Gastrocnemius medialis (tissue), 4 donors: ENCODE measurements around the gene PLSCR3. TPM values are rescaled to one million over a fixed set of nuclear protein-coding genes. Genes with fewer than 3 reads are reported as not detected.

ENCODE experiments used
- ATAC-seq, 2 donors: fragments of 150-250 bp; one replicate each; pipeline ENCODE4 v1.9.1; 2016
- DNase-seq, 2 donors: peaks; one replicate each; pipeline ENCODE4 v3.0.0-alpha.2; 2019
- H3K27ac ChIP-seq, 4 donors: fragments of 200-600 bp; sonication (generic); 1 replicate in 1 of 4; 2 replicates in 3 of 4; pipeline ENCODE4 v1.5.1; 2016 to 2018; ENCODE audit warnings: mild to moderate bottlenecking in 2 of 4, moderate library complexity in 1 of 4
- H3K27me3 ChIP-seq, 3 donors: fragments of 200-600 bp; sonication (generic) in 2 of 3; 1 replicate in 1 of 3; 2 replicates in 2 of 3; pipeline versions ENCODE4 v1.5.1 to v1.6.0; 2016 to 2019; ENCODE audit warnings: mild to moderate bottlenecking in 1 of 3, moderate library complexity in 1 of 3
- H3K36me3 ChIP-seq, 2 donors: fragments of 200-600 bp; sonication (generic) in 1 of 2; one replicate each; pipeline ENCODE4 v1.5.1; 2017 to 2018
- H3K4me1 ChIP-seq, 2 donors: fragments of 200-600 bp; sonication (generic) in 1 of 2; one replicate each; pipeline ENCODE4 v1.5.1; 2016 to 2017; ENCODE audit warnings: mild to moderate bottlenecking in 2 of 2
- H3K4me3 ChIP-seq, 4 donors: fragments of 200-600 bp; sonication (generic) in 3 of 4; 1 replicate in 1 of 4; 2 replicates in 3 of 4; pipeline ENCODE4 v1.5.1; 2016 to 2019; ENCODE audit warnings: mild to moderate bottlenecking in 2 of 4
- H3K9me3 ChIP-seq, 3 donors: fragments of 200-600 bp; sonication (generic) in 2 of 3; 1 replicate in 1 of 3; 2 replicates in 2 of 3; pipeline ENCODE4 v1.5.1; 2016 to 2019
- CTCF ChIP-seq, 5 experiments: fragments of 450-650 bp in 3 of 5; fragments of 200-600 bp in 2 of 5; sonication (generic) in 2 of 5; IDR thresholded peaks in 4 of 5; conservative IDR thresholded peaks in 1 of 5; 1 replicate in 4 of 5; 2 replicates in 1 of 5; pipeline ENCODE4 v1.5.1; 2016 to 2019; ENCODE audit warnings: antibody characterized with exemption in 5 of 5, mild to moderate bottlenecking in 3 of 5, moderate library complexity in 3 of 5
- POLR2A ChIP-seq, 2 donors: fragments of 450-650 bp; IDR thresholded peaks; one replicate each; pipeline ENCODE4 v1.6.1; 2017; ENCODE audit warnings: antibody characterized with exemption in 2 of 2, mild to moderate bottlenecking in 2 of 2, moderate library complexity in 2 of 2
- in situ Hi-C, 4 donors: fragments of 200-750 bp; cut with MboI; loops; one replicate each; pipeline versions ENCODE4 v1.15.0 to v1.8.0; 2017; ENCODE audit warnings: low sequenced_read_pairs in 4 of 4
- intact Hi-C: fragments of 100-400 bp; cut with DNase I; formaldehyde crosslinking; loops from one replicate; pipeline ENCODE4 v1.15.1; 2023; ENCODE audit warnings: low total_unique reads
- total RNA-seq, 4 donors: library from RNA; depleted of rRNA; stranded (reverse); fragments of >200 nt; gene quantifications; one replicate each; pipeline versions ENCODE4 v1.1.0 to v1.2.3, GENCODE V29; 2016

PLSCR3 gene
- total RNA-seq, 4 donors from 2014 or later = 8.9 to 20.3 (median 14.4) TPM

DNA sequence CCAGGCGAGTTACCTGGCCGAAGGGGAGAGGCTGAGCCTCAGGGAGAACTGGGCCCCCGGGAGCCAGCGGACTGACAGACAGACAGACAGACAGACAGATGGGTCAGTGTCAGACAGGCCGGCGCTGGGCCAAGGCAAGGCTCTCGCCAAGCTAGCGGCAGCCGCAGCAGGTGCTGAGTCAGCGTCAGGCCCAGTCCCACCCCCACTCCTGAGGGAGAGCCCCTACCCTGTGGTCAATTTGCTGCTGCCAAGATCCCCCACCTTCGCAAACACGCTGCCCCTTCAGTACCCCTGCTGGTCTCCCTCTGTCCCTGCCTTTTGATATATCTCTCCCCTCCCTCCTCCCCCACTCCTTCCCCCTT lies 46.5 kb upstream of the PLSCR3 start:
- H3K4me1 ChIP-seq = peaks cover 42 to 67% of the 10 kb centered on the region in 2 donors
- DNase-seq = peak; percentile 59 to 85
- no peaks in the 10 kb centered on the region for H3K9me3 ChIP-seq
- no peaks in the 10 kb centered on the region for H3K36me3 ChIP-seq
- peak in 1 of 2 donors; percentile 11 for ATAC-seq
- H3K4me3 ChIP-seq = peak overlapping the region; percentile 55 to 82 (median 62)
- intact Hi-C loops (no loop called here), in situ Hi-C loops (loop anchor here in 2 of 4 donors (5.0 to 25.0 kb wide), 2 partner anchors 36 to 121 kb away; partner anchors contain the start of genes SENP3 (in 1 of the 2), TNFSF13 (in 1 of the 2) and ZBTB4 (in 1 of the 2))
- TF ChIP-seq CTCF (IDR thresholded peaks at IDR 0.05 in 4 of 5, conservative IDR thresholded peaks at IDR 0.05 in 1 of 5) (no peak), POLR2A (IDR thresholded peaks at IDR 0.05) (peak in 1 of 2 donors; percentile 31)
- peaks cover 0 to 4% (median 0%) of the 10 kb centered on the region in 3 donors for H3K27me3 ChIP-seq
- H3K27ac ChIP-seq = peak overlapping the region; percentile 44 to 100 (median 88)

GRCh38 chr17:7440113-7440833 lies 45.9 kb upstream of the PLSCR3 start:
- intact Hi-C loops (no loop called here), in situ Hi-C loops (loop anchor here in 2 of 4 donors (5.0 to 25.0 kb wide), 2 partner anchors 37 to 122 kb away; partner anchors contain the start of genes SENP3 (in 1 of the 2), TNFSF13 (in 1 of the 2) and ZBTB4 (in 1 of the 2))
- ATAC-seq (peak in 1 of 2 donors; percentile 7), DNase-seq (peak; percentile 61 to 77)
- peak overlapping the region; percentile 55 to 82 (median 62) for H3K4me3 ChIP-seq
- peak overlapping the region; percentile 44 to 100 (median 88) for H3K27ac ChIP-seq
- H3K36me3 ChIP-seq = no peaks in the 10 kb centered on the region
- peaks cover 0 to 4% (median 0%) of the 10 kb centered on the region in 3 donors for H3K27me3 ChIP-seq
- peaks cover 48 to 72% of the 10 kb centered on the region in 2 donors for H3K4me1 ChIP-seq
- no peaks in the 10 kb centered on the region for H3K9me3 ChIP-seq
- TF ChIP-seq POLR2A (IDR thresholded peaks at IDR 0.05) (no peak), CTCF (IDR thresholded peaks at IDR 0.05 in 4 of 5, conservative IDR thresholded peaks at IDR 0.05 in 1 of 5) (no peak)

GRCh38 chr17:7439462-7440112 lies 45.3 kb upstream of the PLSCR3 start, which contains the start of gene FGF11:
Gene FGF11, plus strand, starts transcription at chr17:7439512. Its CDS starts 109 bp downstream, at chr17:7439621.
- Histone ChIP-seq H3K27me3 (peaks cover 0 to 4% (median 0%) of the 10 kb centered on the region in 3 donors), H3K4me3 (peak within 1 kb of the TSS; percentile 55 to 82 (median 62)), H3K36me3 (no peaks in the 10 kb centered on the region), H3K4me1 (peaks cover 47 to 73% of the 10 kb centered on the region in 2 donors), H3K9me3 (no peaks in the 10 kb centered on the region), H3K27ac (peak within 1 kb of the TSS; percentile 44 to 100 (median 88))
- intact Hi-C loops (no loop called here), in situ Hi-C loops (loop anchor here in 3 of 4 donors (5.0 to 25.0 kb wide), 3 partner anchors 38 to 123 kb away; partner anchors contain the start of genes SENP3 (in 1 of the 3), TNFSF13 (in 1 of the 3) and ZBTB4 (in 1 of the 3))
- no peak for TF ChIP-seq CTCF (IDR thresholded peaks at IDR 0.05 in 4 of 5, conservative IDR thresholded peaks at IDR 0.05 in 1 of 5)
- no peak for TF ChIP-seq POLR2A (IDR thresholded peaks at IDR 0.05)
- no peak for ATAC-seq
- DNase-seq = no peak

DNA sequence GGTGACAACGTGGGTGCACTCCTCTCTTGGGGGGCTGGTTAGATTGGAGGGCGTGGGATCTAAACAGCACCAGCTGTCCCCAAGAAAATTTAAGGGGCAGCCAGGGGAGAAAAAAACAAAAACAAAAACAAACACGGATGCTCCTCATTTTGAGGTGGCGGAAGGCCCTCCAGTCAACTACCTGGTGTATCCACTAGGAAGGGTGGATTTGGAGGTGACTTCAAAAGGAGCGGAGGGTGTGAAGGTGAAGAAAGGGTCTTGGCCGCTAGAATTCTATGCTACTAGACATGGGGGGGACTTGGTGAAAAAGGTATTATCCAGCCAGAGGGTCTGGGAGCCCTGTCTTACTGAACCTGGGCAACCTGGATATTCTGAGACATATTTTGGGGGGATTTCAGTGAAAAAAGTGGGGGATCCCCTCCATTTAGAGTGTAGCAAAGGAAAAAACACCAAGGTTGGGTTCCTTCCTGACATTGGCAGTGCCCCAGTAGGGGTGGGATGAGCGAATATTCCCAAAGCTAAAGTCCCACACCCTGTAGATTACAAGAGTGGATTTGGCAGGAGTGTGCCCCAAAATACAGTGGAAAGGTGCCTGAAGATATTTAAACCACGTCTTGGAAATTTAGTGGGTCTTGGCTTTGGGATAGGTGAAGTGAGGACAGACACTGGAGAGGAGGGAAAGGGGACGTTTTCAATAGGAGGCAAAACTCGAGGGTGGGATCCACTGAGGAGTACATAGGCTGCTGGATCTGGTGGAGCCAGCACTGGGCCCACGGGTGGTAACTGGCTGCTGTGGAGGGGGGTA lies 44.5 kb upstream of the PLSCR3 start:
- TF ChIP-seq CTCF (IDR thresholded peaks at IDR 0.05 in 4 of 5, conservative IDR thresholded peaks at IDR 0.05 in 1 of 5) (no peak), POLR2A (IDR thresholded peaks at IDR 0.05) (no peak)
- intact Hi-C loops = no loop called here
- ATAC-seq = no peak
- Histone ChIP-seq H3K27me3 (peaks cover 0 to 4% (median 0%) of the 10 kb centered on the region in 3 donors), H3K9me3 (no peaks in the 10 kb centered on the region), H3K4me3 (peak overlapping the region; percentile 27 to 62 (median 55)), H3K4me1 (peaks cover 40 to 66% of the 10 kb centered on the region in 2 donors), H3K36me3 (no peaks in the 10 kb centered on the region), H3K27ac (peak overlapping the region in 3 of 4 donors; percentile 80 to 100 (median 97))
- in situ Hi-C loops = loop anchor here in 2 of 4 donors (5.0 to 25.0 kb wide), 2 partner anchors 48 to 123 kb away; partner anchors contain the start of genes SENP3 (in 1 of the 2) and TNFSF13 (in 1 of the 2)
- no peak for DNase-seq
